ENCODE data around the gene ZNF181. TPM values are rescaled to one million over a fixed set of nuclear protein-coding genes. Genes with fewer than 3 reads are reported as not detected.

The ZNF181 gene
- total and polyA plus RNA-seq, 2 of the 8 experiments (the other 6 are each of a cell fraction or from before 2014, with no cell fraction given): 2.8 to 7.5 TPM

- H2BK20ac ChIP-seq (ENCODE audit: low read length): no peak overlapping the region
- H3K79me1 ChIP-seq (ENCODE audit: low read depth, low read length): no peaks in the 10 kb centered on the region
- 70% methylated on average over 6 of the region's 6 CpGs; no CpG with 5 or more reads in 1 of the 2 experiments for WGBS, 2 experiments (ENCODE audit: extremely low coverage in 1 of 2, insufficient coverage in 1 of 2, insufficient read length in 1 of 2, insufficient replicate concordance in 2 of 2, low coverage in 1 of 2, low lambda C conversion rate in 2 of 2, missing lambda C conversion rate in 1 of 2)
- no peak overlapping the region for H3K18ac ChIP-seq (ENCODE audit: extremely low read depth, low read length)
- H3K56ac ChIP-seq (replicated peaks; ENCODE audit: insufficient read length, low read depth, low read length): no peak overlapping the region
- H4K8ac ChIP-seq (ENCODE audit: extremely low read depth, insufficient read depth, low read length): no peak overlapping the region
- no peak overlapping the region for H2BK5ac ChIP-seq (ENCODE audit: low read depth, low read length)
- no peaks in the 10 kb centered on the region for H3K4me1 ChIP-seq (replicated peaks in 1 of 4; ENCODE audit: control insufficient read depth in 3 of 4, insufficient read depth in 4 of 4, low read length in 3 of 4)
- H4K20me1 ChIP-seq (replicated peaks in 1 of 2; ENCODE audit: control insufficient read depth in 1 of 2, insufficient read depth in 2 of 2, low read length in 2 of 2): no peaks in the 10 kb centered on the region
- H2AK5ac ChIP-seq (ENCODE audit: low read depth, low read length): no peak overlapping the region
- H2BK15ac ChIP-seq (ENCODE audit: low read length): no peak overlapping the region
- no peaks in the 10 kb centered on the region for H3K79me2 ChIP-seq (ENCODE audit: control insufficient read depth in 1 of 2, insufficient read depth in 2 of 2, low read length in 2 of 2)
- H3K36me3 ChIP-seq (ENCODE audit: control insufficient read depth in 2 of 4, insufficient read depth in 4 of 4, low read length in 3 of 4): no peaks in the 10 kb centered on the region
- no peaks in the 10 kb centered on the region for H3K27me3 ChIP-seq (replicated peaks in 1 of 4; ENCODE audit: control insufficient read depth in 3 of 4, extremely low read depth in 1 of 4, insufficient read depth in 3 of 4, low read length in 3 of 4)
- CTCF ChIA-PET (ENCODE audit: partially characterized antibody): interaction anchor here (0.6 kb wide), 1 partner anchor 719 kb away, joined by 3 read pairs; no protein-coding TSS in a partner anchor
- H3K4me3 ChIP-seq (ENCODE audit: extremely low read depth in 1 of 4, insufficient read depth in 2 of 4, low read depth in 3 of 4, low read length in 4 of 4): no peak overlapping the region
- H2AFZ ChIP-seq (ENCODE audit: low read length): no peak overlapping the region
- H3K9ac ChIP-seq (replicated peaks in 1 of 4; ENCODE audit: extremely low read depth in 1 of 4, low read depth in 3 of 4, low read length in 3 of 4): no peak overlapping the region
- FAIRE-seq (no peak), DNase-seq (ENCODE audit: low read depth in 1 of 2, low spot score in 2 of 2) (no peak)
- POLR2A ChIA-PET (ENCODE audit: partially characterized antibody): no interaction called here
- H3K9me3 ChIP-seq (ENCODE audit: insufficient read depth in 2 of 2, low read depth in 1 of 2, low read length in 1 of 2): peaks cover 17 to 24% of the 10 kb centered on the region in 2 experiments; a peak in 3 of 4 replicates
- no peak overlapping the region for H3K14ac ChIP-seq (ENCODE audit: insufficient read length)
- H3K23ac ChIP-seq (ENCODE audit: insufficient read length): no peak overlapping the region
- no peak overlapping the region for H3K27ac ChIP-seq (ENCODE audit: low read depth, low read length)
- no peak overlapping the region for H2BK120ac ChIP-seq (replicated peaks; ENCODE audit: low read depth, low read length)
- no peak overlapping the region for H4K5ac ChIP-seq (ENCODE audit: insufficient read length, low read depth, low read length)
- H3K4ac ChIP-seq (replicated peaks; ENCODE audit: insufficient read length, low read depth, low read length): no peak overlapping the region
- H2BK12ac ChIP-seq (ENCODE audit: low read depth, low read length): no peak overlapping the region
- no peak overlapping the region for H3K4me2 ChIP-seq (ENCODE audit: insufficient read depth in 1 of 2, low read depth in 2 of 2, low read length in 2 of 2)
- no peaks in the 10 kb centered on the region for H3K23me2 ChIP-seq (ENCODE audit: low read depth, low read length)
- no peak overlapping the region for H4K91ac ChIP-seq (replicated peaks; ENCODE audit: insufficient read length, low read length)
- no peak for TF ChIP-seq JUN (IDR thresholded peaks at IDR 0.05; ENCODE audit: low read depth, low read length)
Observed at GRCh38 chr19:34725400-34725799, 8.6 kb upstream of the ZNF181 start.
